Measurements from ENCODE around the gene CTSD.

Gene CTSD

DNA sequence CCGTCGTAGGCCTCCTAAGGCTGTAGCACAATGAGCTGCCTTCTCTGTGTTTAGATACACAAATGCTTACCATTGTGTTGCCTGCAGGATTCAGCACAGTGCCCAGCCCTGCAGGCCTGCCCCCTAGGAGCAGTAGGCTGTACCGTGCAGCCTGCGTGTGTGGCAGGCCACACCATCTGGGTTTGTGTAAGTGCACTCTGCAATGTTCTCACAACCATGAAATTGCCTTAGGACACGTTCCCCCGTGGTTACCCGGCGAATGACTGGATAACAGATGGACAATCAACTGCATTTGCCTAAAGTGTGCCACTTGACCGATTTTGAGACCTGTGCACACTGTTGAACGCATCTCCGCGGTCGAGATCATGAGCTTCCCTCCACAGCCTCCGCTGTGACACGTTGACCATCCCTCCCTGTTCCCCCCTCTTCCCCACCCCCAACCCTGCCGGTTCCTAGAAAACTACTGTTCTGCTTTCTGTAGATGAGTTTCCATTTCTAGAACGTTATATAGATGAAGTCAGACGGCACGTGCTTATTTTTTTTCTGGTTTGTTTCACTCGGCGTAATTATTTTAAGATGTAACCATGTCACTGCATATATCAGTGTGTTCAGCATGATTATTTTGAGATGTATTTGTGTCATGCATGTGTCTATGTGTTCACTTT is 22.2 kb upstream of the CTSD start:
- no peak overlapping the region for H3K4me3 Mint-ChIP-seq
- no peaks in the 10 kb centered on the region for H3K36me3 Mint-ChIP-seq
- no peak overlapping the region for H3K27ac Mint-ChIP-seq
- peaks cover 19% of the 10 kb centered on the region for H3K4me1 Mint-ChIP-seq
- H3K27me3 Mint-ChIP-seq, result no peaks in the 10 kb centered on the region
- ATAC-seq, result no peak
- H3K9me3 Mint-ChIP-seq, result no peaks in the 10 kb centered on the region

DNA sequence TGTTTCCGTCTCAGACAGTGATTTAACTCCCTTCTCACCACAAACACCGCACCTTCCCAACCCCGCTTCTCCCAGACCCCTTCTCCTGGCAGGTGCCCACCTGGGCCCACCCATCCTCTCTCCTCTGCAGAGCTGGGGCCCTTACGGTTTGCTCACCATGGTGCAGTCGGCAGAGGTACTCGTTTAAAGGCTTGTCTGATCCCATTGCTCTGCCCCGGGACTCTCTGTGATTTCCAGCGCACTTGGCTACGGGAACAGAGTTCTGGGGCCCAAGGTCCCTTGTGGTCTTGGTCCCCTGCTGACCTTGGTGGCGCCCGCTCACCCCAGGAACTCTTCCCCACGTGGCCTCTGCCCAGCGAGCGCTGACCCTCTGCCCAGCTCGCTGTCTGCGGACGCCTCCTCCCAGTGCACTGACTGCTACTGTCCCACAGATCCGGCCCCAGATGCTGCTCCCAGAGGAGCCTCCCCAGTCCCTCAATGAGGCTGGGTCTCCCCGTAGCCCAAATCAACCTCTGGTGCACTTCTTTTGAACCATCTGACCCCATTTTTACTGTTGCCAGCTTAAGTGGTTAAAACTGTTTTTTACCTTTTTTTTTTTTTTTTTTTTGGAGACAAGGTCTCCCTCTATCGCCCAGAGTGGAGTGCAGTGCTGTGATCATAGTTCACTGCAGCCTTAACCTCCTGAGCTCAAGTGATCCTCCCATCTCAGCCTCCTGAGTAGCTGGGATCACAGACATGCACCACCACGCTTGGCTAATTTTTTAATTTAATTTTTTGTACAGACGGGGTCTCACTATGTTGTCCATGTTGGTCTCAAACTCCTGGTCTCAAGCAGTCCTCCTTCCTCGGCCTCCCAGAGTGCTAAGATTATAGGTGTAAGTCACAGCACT is 21.3 kb upstream of the CTSD start:
- ATAC-seq, result no peak
- Mint-ChIP-seq H3K27me3 (no peaks in the 10 kb centered on the region), H3K4me1 (peaks cover 28% of the 10 kb centered on the region), H3K36me3 (no peaks in the 10 kb centered on the region), H3K9me3 (no peaks in the 10 kb centered on the region), H3K27ac (no peak overlapping the region), H3K4me3 (no peak overlapping the region)

- no peaks in the 10 kb centered on the region for H3K9me3 Mint-ChIP-seq
- no peak for ATAC-seq
- peaks cover 30% of the 10 kb centered on the region for H3K4me1 Mint-ChIP-seq
Measured at GRCh38 chr11:1783725-1784529, 20.2 kb upstream of the CTSD start.

DNA sequence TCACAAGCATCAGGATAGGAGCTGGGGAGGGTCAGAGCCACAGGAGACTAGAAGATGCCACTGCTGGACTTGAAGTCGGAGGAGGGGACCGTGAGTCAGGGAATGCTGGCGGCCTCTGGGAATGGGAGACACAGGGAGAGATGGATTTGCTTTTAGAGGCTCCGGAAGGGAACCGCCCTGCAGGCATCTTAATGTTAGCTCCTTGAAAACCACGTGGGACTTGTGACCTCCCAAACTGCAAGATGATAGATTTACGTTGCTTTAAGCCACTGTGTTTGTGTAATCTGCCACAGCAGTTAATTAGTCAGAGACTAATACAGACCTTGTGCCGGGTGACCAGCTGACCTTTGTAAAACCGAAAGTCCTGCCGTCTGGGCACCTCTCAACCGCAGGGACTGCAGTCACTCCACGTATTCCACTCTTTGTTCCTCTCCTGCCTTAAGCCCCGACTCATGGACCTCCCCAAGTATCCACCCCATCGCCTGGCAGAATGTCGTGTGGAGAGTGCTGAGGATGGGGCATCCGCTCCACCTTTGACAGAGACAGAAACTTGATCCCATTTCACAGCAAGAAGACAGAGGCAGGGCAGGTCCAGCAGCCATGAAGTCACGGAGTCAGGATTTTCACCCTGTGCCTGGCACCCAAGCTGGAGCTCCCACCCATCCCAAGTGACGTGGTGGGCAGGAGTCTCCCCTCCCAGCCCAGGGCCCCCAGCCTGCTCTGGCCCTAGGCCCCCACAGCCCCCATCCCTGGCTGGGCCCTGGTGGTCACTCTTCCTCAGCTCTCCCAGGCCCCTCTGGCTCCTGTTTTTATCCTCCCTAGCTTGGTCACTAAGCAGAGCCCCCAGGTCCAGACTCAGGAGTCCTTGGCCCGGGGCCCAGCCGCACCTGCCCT is 19.4 kb upstream of the CTSD start:
- Mint-ChIP-seq H3K36me3 (no peaks in the 10 kb centered on the region), H3K4me3 (no peak overlapping the region), H3K27ac (no peak overlapping the region), H3K4me1 (peaks cover 30% of the 10 kb centered on the region), H3K9me3 (no peaks in the 10 kb centered on the region), H3K27me3 (no peaks in the 10 kb centered on the region)
- ATAC-seq, result no peak

More at GRCh38 chr11:1783725-1784529, 20.2 kb upstream of the CTSD start:
- H3K27ac Mint-ChIP-seq, result no peak overlapping the region
- no peak overlapping the region for H3K4me3 Mint-ChIP-seq
- H3K27me3 Mint-ChIP-seq, result no peaks in the 10 kb centered on the region
- H3K36me3 Mint-ChIP-seq, result no peaks in the 10 kb centered on the region

DNA sequence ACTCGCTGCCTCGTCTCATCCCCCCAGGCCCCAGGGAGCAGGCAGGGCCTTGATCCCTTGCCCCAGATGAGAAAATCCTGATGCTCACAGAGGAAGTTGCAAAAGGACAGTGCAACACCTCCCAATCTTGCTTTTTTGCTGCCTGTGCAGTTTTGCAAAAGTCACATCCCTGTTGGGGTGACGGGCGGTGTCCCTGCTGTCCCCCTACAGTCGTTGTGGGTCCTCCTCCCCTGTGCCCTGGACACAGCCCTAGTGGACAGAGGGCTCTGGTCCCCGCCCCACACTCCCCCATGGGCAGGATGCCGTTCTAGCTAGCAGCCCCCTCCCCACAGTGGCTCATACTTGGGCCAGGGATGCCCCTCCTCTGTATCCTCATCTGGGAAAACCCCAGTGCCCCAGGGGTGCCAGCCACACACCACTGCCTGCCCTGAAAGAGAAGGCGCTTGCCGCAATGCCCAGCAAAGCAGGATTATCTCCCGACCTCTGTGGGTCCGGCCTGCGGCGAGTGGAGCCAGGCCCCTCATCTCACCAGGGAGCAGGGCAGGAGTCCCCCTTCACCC is 18.4 kb upstream of the CTSD start:
- no peak for ATAC-seq
- Mint-ChIP-seq H3K27me3 (peaks cover 4% of the 10 kb centered on the region), H3K27ac (peak overlapping the region; percentile 54), H3K4me3 (no peak overlapping the region), H3K4me1 (peaks cover 30% of the 10 kb centered on the region), H3K36me3 (no peaks in the 10 kb centered on the region), H3K9me3 (no peaks in the 10 kb centered on the region)

- Mint-ChIP-seq H3K27ac (peak overlapping the region; percentile 54), H3K36me3 (no peaks in the 10 kb centered on the region), H3K27me3 (peaks cover 9% of the 10 kb centered on the region), H3K9me3 (no peaks in the 10 kb centered on the region), H3K4me3 (no peak overlapping the region), H3K4me1 (peaks cover 30% of the 10 kb centered on the region)
- no peak for ATAC-seq
Measured at GRCh38 chr11:1781593-1781975, 17.9 kb upstream of the CTSD start.

- peak overlapping the region; percentile 54 for H3K27ac Mint-ChIP-seq
Measured at GRCh38 chr11:1780700-1781592, 17.2 kb upstream of the CTSD start.

DNA sequence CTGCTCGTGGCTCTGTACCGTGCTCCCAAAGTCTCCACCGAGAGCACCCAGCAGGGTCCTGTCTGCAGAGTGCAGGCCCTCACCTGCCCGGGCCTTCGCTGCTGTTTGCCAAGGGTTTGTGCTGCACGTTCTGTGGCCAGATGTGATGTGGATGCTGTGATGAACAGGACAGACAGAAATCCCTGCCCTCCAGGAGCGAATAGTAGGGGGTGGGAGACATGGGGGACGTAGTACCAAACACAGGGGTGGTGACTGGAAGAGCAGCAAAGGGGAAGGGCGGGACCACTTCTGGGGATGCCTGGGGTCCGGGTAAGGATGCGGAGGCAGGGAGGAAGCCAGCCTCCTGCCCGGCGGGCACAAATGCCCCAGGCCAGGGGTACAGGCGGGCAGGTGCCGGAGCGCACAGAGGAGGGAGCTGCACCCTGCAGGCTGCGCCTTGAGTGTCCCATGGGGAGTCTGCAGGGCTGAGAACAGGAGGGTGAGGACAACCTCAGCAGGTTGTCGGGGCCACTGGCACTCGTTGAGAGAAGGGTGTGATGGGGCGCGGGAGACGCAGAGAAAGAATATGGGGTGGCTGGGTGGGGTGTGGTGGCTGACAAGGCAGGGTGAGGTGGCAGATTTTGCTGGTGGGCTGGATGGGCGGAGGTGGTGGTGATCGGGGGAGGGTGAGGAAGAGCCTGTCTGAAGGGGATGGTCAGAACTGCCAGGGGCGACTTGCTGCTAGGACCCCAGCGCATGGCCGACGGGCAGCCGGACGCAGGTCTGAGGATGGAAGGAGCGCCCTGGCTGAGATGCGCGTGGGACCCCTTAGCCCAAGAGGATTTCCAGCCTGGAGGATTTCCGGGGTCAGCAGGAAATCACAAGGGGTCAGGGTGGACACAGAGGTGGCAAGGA is 16.3 kb upstream of the CTSD start:
- H3K27me3 Mint-ChIP-seq, result peaks cover 16% of the 10 kb centered on the region
- no peak overlapping the region for H3K4me3 Mint-ChIP-seq
- H3K4me1 Mint-ChIP-seq, result peaks cover 30% of the 10 kb centered on the region
- no peaks in the 10 kb centered on the region for H3K36me3 Mint-ChIP-seq
- peak overlapping the region; percentile 54 for H3K27ac Mint-ChIP-seq
- no peaks in the 10 kb centered on the region for H3K9me3 Mint-ChIP-seq
- ATAC-seq, result no peak

More at GRCh38 chr11:1780700-1781592, 17.2 kb upstream of the CTSD start:
- H3K4me3 Mint-ChIP-seq, result no peak overlapping the region
- peak; percentile 55 for ATAC-seq
- peaks cover 13% of the 10 kb centered on the region for H3K27me3 Mint-ChIP-seq
- H3K4me1 Mint-ChIP-seq, result peaks cover 30% of the 10 kb centered on the region
- no peaks in the 10 kb centered on the region for H3K36me3 Mint-ChIP-seq
- H3K9me3 Mint-ChIP-seq, result no peaks in the 10 kb centered on the region

DNA sequence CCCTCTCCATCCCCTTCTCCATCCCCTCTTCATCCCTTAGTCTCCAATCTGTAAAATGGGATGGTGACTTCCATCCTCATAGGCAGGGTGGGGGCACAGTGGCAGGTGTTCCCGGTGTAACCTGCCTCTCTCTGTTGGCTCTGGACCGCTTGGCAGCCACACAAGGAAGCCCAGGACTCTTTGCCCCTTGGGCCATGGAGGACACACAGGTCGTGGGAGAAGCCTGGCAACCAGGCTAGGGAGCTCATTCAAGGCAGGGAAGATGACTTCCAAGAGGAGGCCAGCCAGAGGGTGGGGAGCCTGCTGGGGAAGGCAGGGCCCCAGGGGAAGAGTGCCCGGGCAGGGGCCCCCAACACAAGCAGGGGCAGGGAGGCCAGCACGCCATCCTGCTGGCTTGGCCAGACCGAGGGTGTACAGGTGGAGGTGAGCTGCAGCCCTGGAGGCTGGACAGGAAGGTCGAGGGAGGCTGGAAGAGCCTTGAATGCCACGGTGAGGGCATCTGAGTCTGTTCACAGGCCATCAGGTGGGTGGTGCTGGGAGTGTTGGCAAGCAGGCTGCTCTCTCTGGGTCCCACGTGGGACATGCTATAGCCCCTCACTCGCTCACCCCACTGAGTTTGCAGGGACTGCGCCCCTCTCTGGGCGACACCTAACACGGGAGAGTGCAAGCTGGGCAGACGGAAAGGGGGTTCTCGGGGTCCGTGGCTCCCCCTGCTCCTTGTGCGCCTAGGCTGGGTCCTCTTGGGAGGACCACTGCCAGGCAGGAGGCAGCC is 15.5 kb upstream of the CTSD start:
- Mint-ChIP-seq H3K9me3 (no peaks in the 10 kb centered on the region), H3K36me3 (no peaks in the 10 kb centered on the region), H3K27me3 (peaks cover 25% of the 10 kb centered on the region), H3K27ac (no peak overlapping the region), H3K4me1 (peaks cover 30% of the 10 kb centered on the region), H3K4me3 (no peak overlapping the region)
- no peak for ATAC-seq

- ATAC-seq, result no peak
- H3K4me3 Mint-ChIP-seq, result no peak overlapping the region
- H3K4me1 Mint-ChIP-seq, result peaks cover 30% of the 10 kb centered on the region
- H3K27me3 Mint-ChIP-seq, result peaks cover 34% of the 10 kb centered on the region
- no peaks in the 10 kb centered on the region for H3K9me3 Mint-ChIP-seq
- H3K36me3 Mint-ChIP-seq, result no peaks in the 10 kb centered on the region
- H3K27ac Mint-ChIP-seq, result no peak overlapping the region
Measured at GRCh38 chr11:1778141-1778911, 14.6 kb upstream of the CTSD start.

GRCh38 chr11:1777737-1778136 is 14.0 kb upstream of the CTSD start:
- Mint-ChIP-seq H3K27ac (no peak overlapping the region), H3K9me3 (no peaks in the 10 kb centered on the region), H3K4me1 (peaks cover 31% of the 10 kb centered on the region), H3K4me3 (no peak overlapping the region), H3K36me3 (no peaks in the 10 kb centered on the region), H3K27me3 (peaks cover 40% of the 10 kb centered on the region)
- ATAC-seq, result no peak

Data from stimulated activated memory B cell treated with anti-CD40 and anti-IgM and Interleukin-4, amounts not matched to agents 10 μg/mL and 1 μg/mL and 100 μg/mL, for 72 hours (primary cell).